Measurements from ENCODE around the gene TRUB2.
"Not testable (repeated sequence)": the region's sequence is repeated elsewhere in the genome, so short reads cannot be mapped to it uniquely, and the experiment has no call there.

The TRUB2 gene

GRCh38 chr9:128280084-128280622, 42.1 kb downstream of the TRUB2 start:
- H3K4me3 ChIP-seq (replicated peaks; ENCODE audit: low read depth, low read length): no peak overlapping the region
- TF ChIP-seq CTCF (IDR thresholded peaks at IDR 0.05; ENCODE audit: low read depth, low read length, missing control alignments): no peak
- no peak for DNase-seq (ENCODE audit: extremely low read depth, low read depth)

DNA sequence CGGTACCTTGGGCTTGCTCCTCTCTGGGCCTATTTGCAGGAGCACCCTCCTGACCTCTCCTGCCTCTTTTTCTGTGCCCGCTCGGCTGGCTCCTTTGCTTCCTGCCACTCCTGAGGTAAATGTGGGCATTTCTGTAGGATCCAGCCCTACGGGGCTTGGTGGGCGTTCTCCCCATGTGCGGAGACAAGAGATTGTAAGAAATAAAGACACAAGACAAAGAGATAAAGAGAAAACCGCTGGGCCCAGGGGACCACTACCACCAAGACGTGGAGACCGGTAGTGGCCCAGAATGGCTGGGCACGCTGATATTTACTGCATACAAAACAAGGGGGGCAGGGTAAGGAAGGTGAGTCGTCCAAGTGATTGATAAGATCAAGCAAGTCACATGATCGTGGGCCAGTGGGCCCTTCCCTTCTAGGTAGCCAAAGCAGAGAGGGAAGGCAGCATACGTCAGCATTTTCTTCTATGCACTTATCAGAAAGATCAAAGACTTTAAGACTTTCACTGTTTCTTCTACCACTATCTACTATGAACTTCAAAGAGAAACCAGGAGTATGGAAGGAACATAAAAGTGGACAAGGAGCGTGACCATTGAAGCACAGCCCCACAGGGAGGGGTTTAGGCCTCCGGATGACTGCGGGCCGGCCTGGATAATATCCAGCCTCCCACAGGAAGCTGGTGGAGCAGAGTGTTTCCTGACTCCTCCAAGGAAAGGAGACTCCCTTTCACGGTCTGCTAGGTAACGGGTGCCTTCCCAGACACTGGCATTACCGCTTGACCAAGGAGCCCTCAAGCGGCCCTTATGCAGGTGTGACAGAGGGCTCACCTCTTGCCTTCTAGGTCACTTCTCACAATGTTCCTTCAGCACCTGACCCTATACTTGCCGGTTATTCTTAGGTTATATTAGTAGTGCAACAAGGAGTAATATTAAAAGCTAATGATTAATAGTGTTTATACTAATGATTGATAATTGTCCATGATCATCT, 42.9 kb downstream of the TRUB2 start:
- not testable (repeated sequence) for H3K4me3 ChIP-seq (replicated peaks; ENCODE audit: low read depth, low read length); DNase-seq (ENCODE audit: extremely low read depth, low read depth)

DNA sequence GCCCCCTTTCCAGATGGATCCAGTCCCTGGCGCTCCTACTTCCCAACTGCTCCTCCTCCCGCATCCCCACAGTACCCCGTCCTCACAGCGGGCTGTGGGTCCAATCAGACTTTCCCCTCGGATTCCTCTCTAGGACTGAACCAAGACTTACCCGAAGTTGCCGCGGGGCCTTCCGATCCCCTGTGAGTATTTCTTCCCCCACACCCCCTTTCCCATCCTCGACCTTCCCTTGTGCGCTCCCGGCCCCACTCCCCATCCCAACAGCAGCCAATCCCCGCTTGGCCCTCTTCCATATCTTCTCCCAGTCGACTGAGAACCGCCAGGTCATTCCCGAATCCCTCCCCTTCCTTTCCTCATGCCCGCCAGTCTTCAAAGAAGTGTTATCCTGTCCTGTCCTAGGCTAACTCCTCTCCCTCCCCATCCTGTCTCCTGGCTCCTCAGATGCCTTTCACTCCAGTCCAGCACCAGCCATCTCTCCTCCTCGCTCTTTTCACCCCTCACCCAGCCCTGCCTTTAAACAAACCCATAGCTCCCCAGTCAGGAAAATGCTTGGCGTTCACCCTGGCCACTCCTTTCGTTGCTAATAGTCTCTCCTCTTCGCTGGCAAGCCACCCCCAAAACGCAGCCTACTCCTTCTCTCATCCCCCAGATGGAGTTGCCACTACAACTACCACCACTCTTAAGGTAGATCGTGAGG, 45.5 kb downstream of the TRUB2 start:
- H3K4me3 ChIP-seq (replicated peaks; ENCODE audit: low read depth, low read length): peak overlapping the region; percentile 96
- no peak for TF ChIP-seq CTCF (IDR thresholded peaks at IDR 0.05; ENCODE audit: low read depth, low read length, missing control alignments)
- no peak for DNase-seq (ENCODE audit: extremely low read depth, low read depth)

- no peak for TF ChIP-seq CTCF (IDR thresholded peaks at IDR 0.05; ENCODE audit: low read depth, low read length, missing control alignments)
- peak; percentile 99 for DNase-seq (ENCODE audit: extremely low read depth, low read depth)
- H3K4me3 ChIP-seq (replicated peaks; ENCODE audit: low read depth, low read length): peak within 1 kb of the TSS; percentile 96
Observed at GRCh38 chr9:128276008-128276573, 46.2 kb downstream of the TRUB2 start, which contains the start of gene SWI5. SWI5 (plus strand) TSS chr9:128276276.

DNA sequence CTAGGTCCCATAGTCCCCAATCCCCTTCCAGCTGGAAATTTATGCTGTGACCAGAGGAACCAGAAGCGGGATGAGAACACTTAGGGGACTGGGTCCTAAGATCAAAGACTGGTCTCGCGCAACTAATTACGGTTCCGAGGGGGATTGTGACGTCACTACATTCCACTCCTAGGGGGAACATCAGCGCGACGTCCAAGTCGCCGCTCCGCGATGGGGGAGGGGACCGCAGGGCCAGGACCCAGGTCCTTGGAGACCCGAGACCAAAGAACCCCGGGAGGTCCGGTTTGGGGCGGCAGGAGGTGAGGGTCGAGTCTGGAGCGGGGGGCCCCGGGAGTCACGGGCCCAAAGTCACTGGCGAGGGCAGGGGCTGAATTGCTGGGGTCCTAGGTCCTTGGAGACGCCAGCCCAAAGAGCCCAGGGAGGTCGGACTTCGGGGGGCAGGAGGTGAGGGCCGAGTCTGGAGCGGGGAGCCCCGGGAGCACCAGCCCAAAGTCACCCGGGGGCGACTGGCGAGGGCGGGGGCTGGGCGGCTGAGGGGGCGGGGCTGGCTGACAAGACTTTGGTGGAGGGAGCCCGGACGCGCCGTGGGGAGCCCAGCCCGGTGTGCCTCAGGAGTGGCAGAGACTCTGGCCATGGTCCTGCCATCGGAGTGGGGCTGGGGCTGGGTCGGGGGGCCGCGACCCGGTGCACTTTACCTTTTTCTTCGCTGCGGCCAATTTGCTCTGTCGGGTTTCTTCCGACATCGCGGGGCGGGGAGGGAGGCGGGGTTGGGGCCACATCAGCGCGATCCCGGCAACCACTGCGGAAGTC, 46.8 kb downstream of the TRUB2 start, which contains the start of gene GOLGA2:
GOLGA2 (minus strand) TSS at position 810 of the 810 bp plus-strand sequence; CDS start at position 779, 31 bp downstream.
- H3K4me3 ChIP-seq (replicated peaks; ENCODE audit: low read depth, low read length): peak within 1 kb of the TSS; percentile 96
- DNase-seq (ENCODE audit: extremely low read depth, low read depth): no peak
- no peak for TF ChIP-seq CTCF (IDR thresholded peaks at IDR 0.05; ENCODE audit: low read depth, low read length, missing control alignments)

DNA sequence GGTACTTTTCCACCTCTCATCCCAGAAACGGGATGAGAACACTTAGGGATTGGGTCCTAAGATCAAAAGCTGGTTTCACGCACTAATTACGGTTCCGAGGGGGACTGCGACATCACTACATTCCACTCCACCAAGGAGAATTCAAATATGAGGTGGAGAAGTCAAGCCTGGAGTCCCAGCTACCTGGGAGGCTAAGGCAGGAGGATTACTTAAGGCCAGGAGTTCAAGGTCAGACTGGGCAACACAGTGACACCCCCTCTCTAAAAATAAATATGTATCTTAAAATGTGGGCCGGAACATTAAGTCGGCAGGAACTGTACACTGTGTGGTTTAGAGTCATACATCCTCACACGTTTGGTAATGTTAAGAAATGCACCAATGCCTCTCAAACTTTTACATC, 48.0 kb downstream of the TRUB2 start:
- peak overlapping the region; percentile 96; the same call in 1 of the 2 replicates for H3K4me3 ChIP-seq (replicated peaks; ENCODE audit: low read depth, low read length)
- DNase-seq (ENCODE audit: extremely low read depth, low read depth): no peak
- TF ChIP-seq CTCF (IDR thresholded peaks at IDR 0.05; ENCODE audit: low read depth, low read length, missing control alignments): no peak

Measured in HFF-Myc (cell line).